ENCODE results near the gene SYT1. TPM values are rescaled to one million over a fixed set of nuclear protein-coding genes. Genes with fewer than 3 reads are reported as not detected.

Gene SYT1
- total RNA-seq, 1 experiment from 2014 or later = 44.9 TPM

DNA sequence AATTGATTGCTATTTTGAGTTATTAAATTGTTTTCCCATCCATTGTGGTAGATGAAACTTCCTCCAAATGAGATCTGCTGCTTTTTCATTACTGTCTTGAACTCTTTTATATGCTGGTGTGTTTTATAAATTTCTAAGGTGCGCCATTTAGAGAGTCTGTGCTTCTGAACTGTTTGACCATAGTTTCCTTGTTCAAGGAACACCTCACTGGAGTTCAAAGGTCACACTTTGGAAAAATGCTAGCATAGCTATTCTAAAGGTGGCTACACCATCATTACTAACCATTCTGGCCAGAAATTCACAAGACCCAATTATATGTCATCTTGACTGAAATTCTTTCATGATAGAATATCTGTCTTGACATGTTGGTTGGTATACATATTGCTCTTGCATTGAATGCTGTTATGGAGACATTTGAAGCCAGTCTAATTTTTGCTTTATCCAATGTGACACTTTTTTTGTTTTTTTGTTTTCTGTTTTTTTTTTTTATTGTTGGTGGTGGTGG, 556.7 kb downstream of the SYT1 start:
- intact Hi-C loops (cut with micrococcal nuclease) = loop anchor here (2.0 to 5.0 kb wide), 2 partner anchors 316 to 766 kb away; no protein-coding TSS in a partner anchor
- DNase-seq (ENCODE audit: low read depth, low spot score) = no peak
- no peak for ATAC-seq
- ChIA-PET POLR2A (no interaction called here), RAD21 (ENCODE audit: low non-redundant PET in 1 of 2, low total read pairs in 2 of 2, uncharacterized antibody in 2 of 2, unreplicated experiment in 2 of 2) (no interaction called here), CTCF (no interaction called here)
- H4K20me1 ChIP-seq (ENCODE audit: insufficient read depth) = no peaks in the 10 kb centered on the region
- H3K79me2 ChIP-seq (ENCODE audit: insufficient read depth, low read length) = no peaks in the 10 kb centered on the region
- TF ChIP-seq EZH2phosphoT487 (IDR thresholded peaks at IDR 0.05; ENCODE audit: borderline replicate concordance) = no peak
- no peak for TF ChIP-seq YY1 (IDR thresholded peaks at IDR 0.05; ENCODE audit: extremely low read depth, insufficient replicate concordance, low read depth, low read length)
- TF ChIP-seq ZNF274 (IDR thresholded peaks at IDR 0.05; ENCODE audit: low read depth, low read length) = no peak
- no peak for TF ChIP-seq TCF7L2 (IDR thresholded peaks at IDR 0.05; ENCODE audit: borderline replicate concordance, extremely low read depth, insufficient read depth, insufficient read length)
- TF ChIP-seq, protein P1, sequence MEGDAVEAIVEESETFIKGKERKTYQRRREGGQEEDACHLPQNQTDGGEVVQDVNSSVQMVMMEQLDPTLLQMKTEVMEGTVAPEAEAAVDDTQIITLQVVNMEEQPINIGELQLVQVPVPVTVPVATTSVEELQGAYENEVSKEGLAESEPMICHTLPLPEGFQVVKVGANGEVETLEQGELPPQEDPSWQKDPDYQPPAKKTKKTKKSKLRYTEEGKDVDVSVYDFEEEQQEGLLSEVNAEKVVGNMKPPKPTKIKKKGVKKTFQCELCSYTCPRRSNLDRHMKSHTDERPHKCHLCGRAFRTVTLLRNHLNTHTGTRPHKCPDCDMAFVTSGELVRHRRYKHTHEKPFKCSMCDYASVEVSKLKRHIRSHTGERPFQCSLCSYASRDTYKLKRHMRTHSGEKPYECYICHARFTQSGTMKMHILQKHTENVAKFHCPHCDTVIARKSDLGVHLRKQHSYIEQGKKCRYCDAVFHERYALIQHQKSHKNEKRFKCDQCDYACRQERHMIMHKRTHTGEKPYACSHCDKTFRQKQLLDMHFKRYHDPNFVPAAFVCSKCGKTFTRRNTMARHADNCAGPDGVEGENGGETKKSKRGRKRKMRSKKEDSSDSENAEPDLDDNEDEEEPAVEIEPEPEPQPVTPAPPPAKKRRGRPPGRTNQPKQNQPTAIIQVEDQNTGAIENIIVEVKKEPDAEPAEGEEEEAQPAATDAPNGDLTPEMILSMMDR (IDR thresholded peaks at IDR 0.05 in 2 of 3, conservative IDR thresholded peaks at IDR 0.05 in 1 of 3; ENCODE audit: borderline replicate concordance in 1 of 3, insufficient read depth in 1 of 3, low read depth in 2 of 3, low read length in 2 of 3) = no peak
- no peak for TF ChIP-seq JUND (IDR thresholded peaks at IDR 0.05)
- TF ChIP-seq CBX3 (IDR thresholded peaks at IDR 0.05; ENCODE audit: low read depth) = no peak
- no TSS peak for BruUV-seq (replicated peaks)
- H3K9me2 ChIP-seq (ENCODE audit: insufficient read depth) = 0 out of 2 replicates have a peak, but pooled peaks cover 3% of the 10 kb centered on the region
- no peaks in the 10 kb centered on the region for H3K27me3 ChIP-seq (ENCODE audit: insufficient read depth, low read length)
- no peaks in the 10 kb centered on the region for H3K36me3 ChIP-seq (ENCODE audit: control insufficient read depth in 1 of 2, insufficient read depth in 2 of 2, low read length in 2 of 2)
- H2AFZ ChIP-seq (ENCODE audit: low read depth, low read length, poor library complexity, severe bottlenecking) = no peak overlapping the region
- H3K9ac ChIP-seq (ENCODE audit: low read length) = no peak overlapping the region
- H3K4me1 ChIP-seq (ENCODE audit: control insufficient read depth in 1 of 2, insufficient read depth in 2 of 2, low read length in 2 of 2) = peaks cover 2 to 17% of the 10 kb centered on the region in 2 experiments; a peak in 3 of 4 replicates
- no peak overlapping the region for H3K4me2 ChIP-seq (ENCODE audit: low read length)
- H3K9me3 ChIP-seq (ENCODE audit: control insufficient read depth in 1 of 2, insufficient read depth in 1 of 2, low read depth in 1 of 2, low read length in 2 of 2) = no peaks in the 10 kb centered on the region
- no peak overlapping the region for H3K27ac ChIP-seq (ENCODE audit: low read depth, low read length)
- H3K4me3 ChIP-seq (replicated peaks in 1 of 2; ENCODE audit: low read depth in 1 of 2, low read length in 2 of 2) = no peak overlapping the region

Measured in HCT116 (cell line).